H9 (cell line): ENCODE results near the gene ADGRB3. TPM values are rescaled to one million over a fixed set of nuclear protein-coding genes. Genes with fewer than 3 reads are reported as not detected.

Experiments
- DNase-seq: peaks from one replicate; pipeline ENCODE4 v3.0.0-alpha.2; 2017
- H2AFZ ChIP-seq: one replicate; pipeline ENCODE4 v1.6.1; 2013; ENCODE audit warnings: mild to moderate bottlenecking, low read length, control low read depth, moderate library complexity
- H2AK5ac ChIP-seq: 2 replicates; pipeline ENCODE4 v1.6.1; 2013; ENCODE audit warnings: low read length, control low read depth, mixed read lengths; ENCODE audit not compliant: insufficient read length
- H2BK120ac ChIP-seq: one replicate; pipeline ENCODE4 v1.6.1; 2013; ENCODE audit warnings: low read depth, mild to moderate bottlenecking, low read length, control low read depth, inconsistent platforms; ENCODE audit not compliant: poor library complexity, severe bottlenecking
- H2BK12ac ChIP-seq: 2 replicates; pipeline ENCODE4 v1.6.1; 2013; ENCODE audit warnings: low read length, control low read depth, mixed read lengths, low read depth; ENCODE audit not compliant: insufficient read length
- H2BK15ac ChIP-seq: 2 replicates; pipeline ENCODE4 v1.6.1; 2013; ENCODE audit warnings: low read depth, low read length, control low read depth
- H2BK20ac ChIP-seq: one replicate; pipeline ENCODE4 v1.6.1; 2013; ENCODE audit warnings: low read depth, mild to moderate bottlenecking, low read length, control low read depth, inconsistent platforms; ENCODE audit not compliant: poor library complexity, severe bottlenecking
- H2BK5ac ChIP-seq: 2 replicates; pipeline ENCODE4 v1.6.1; 2013; ENCODE audit warnings: low read length, control low read depth, mixed read lengths; ENCODE audit not compliant: insufficient read length
- H3K14ac ChIP-seq: 2 replicates; pipeline ENCODE4 v1.6.1; 2013; ENCODE audit warnings: low read length, control low read depth; ENCODE audit not compliant: insufficient read depth
- H3K18ac ChIP-seq: 2 replicates; pipeline ENCODE4 v1.6.1; 2013; ENCODE audit warnings: low read depth, mild to moderate bottlenecking, mixed read lengths, low read length, control low read depth; ENCODE audit not compliant: insufficient read length
- H3K23ac ChIP-seq: 2 replicates; pipeline ENCODE4 v1.6.1; 2013; ENCODE audit warnings: low read length, control low read depth, mixed read lengths, low read depth; ENCODE audit not compliant: insufficient read length
- H3K23me2 ChIP-seq: 2 replicates; pipeline ENCODE4 v1.6.1; 2013; ENCODE audit warnings: low read depth, mild to moderate bottlenecking, mixed read lengths, low read length, control low read depth; ENCODE audit not compliant: insufficient read length, poor library complexity, severe bottlenecking
- H3K27ac ChIP-seq: 2 replicates; pipeline ENCODE4 v1.5.1; 2013; ENCODE audit warnings: low read length, control low read depth, mixed read lengths, low read depth; ENCODE audit not compliant: insufficient read length
- H3K27me3 ChIP-seq: 2 replicates; pipeline ENCODE4 v1.6.1; 2013; ENCODE audit warnings: low read length, control low read depth, inconsistent platforms; ENCODE audit not compliant: insufficient read depth
- H3K4ac ChIP-seq: 2 replicates; pipeline ENCODE4 v1.6.1; 2013; ENCODE audit warnings: low read depth, mild to moderate bottlenecking, control low read depth, inconsistent platforms, low read length, moderate library complexity
- H3K4me1 ChIP-seq: 2 replicates; pipeline ENCODE4 v1.6.1; 2013; ENCODE audit warnings: low read length, control low read depth, inconsistent platforms; ENCODE audit not compliant: insufficient read depth
- H3K4me2 ChIP-seq: 2 replicates; pipeline ENCODE4 v1.6.1; 2013; ENCODE audit warnings: low read length, control low read depth, mixed read lengths; ENCODE audit not compliant: insufficient read length, insufficient read depth
- H3K56ac ChIP-seq: 2 replicates; pipeline ENCODE4 v1.6.1; 2013; ENCODE audit warnings: low read depth, mild to moderate bottlenecking, mixed read lengths, low read length, control low read depth; ENCODE audit not compliant: insufficient read length
- H3K79me1 ChIP-seq: 2 replicates; pipeline ENCODE4 v1.6.1; 2013; ENCODE audit warnings: low read depth, mild to moderate bottlenecking, moderate library complexity, low read length, control low read depth, inconsistent platforms; ENCODE audit not compliant: insufficient read depth, poor library complexity, severe bottlenecking
- H3K79me2 ChIP-seq: 2 replicates; pipeline ENCODE4 v1.6.1; 2013; ENCODE audit warnings: low read length, control low read depth, inconsistent platforms; ENCODE audit not compliant: insufficient read depth
- H3K9ac ChIP-seq: 2 replicates; pipeline ENCODE4 v1.6.1; 2013; ENCODE audit warnings: low read length, control low read depth, mixed read lengths; ENCODE audit not compliant: insufficient read length; ENCODE audit errors: extremely low read depth
- H3K9me3 ChIP-seq: one replicate; pipeline ENCODE4 v1.6.1; 2013; ENCODE audit warnings: low read depth, low read length, inconsistent platforms; ENCODE audit not compliant: control insufficient read depth
- H3T11ph ChIP-seq: one replicate; pipeline ENCODE4 v1.6.1; 2013; ENCODE audit warnings: mild to moderate bottlenecking, low read length, control low read depth, inconsistent platforms
- H4K20me1 ChIP-seq: one replicate; pipeline ENCODE4 v1.6.1; 2013; ENCODE audit not compliant: control insufficient read depth, insufficient read length, insufficient read depth
- H4K5ac ChIP-seq: 2 replicates; pipeline ENCODE4 v1.6.1; 2013; ENCODE audit warnings: low read depth, mild to moderate bottlenecking, mixed read lengths, low read length, control low read depth; ENCODE audit not compliant: insufficient read length
- H4K8ac ChIP-seq: replicated peaks from 2 replicates; pipeline ENCODE4 v1.6.1; 2013; ENCODE audit warnings: low read length, control low read depth, mixed read lengths, low read depth; ENCODE audit not compliant: insufficient read length
- H4K91ac ChIP-seq: 2 replicates; pipeline ENCODE4 v1.6.1; 2013; ENCODE audit warnings: low read depth, mild to moderate bottlenecking, moderate library complexity, mixed read lengths, low read length, control low read depth; ENCODE audit not compliant: insufficient read length
- H3K27ac Mint-ChIP-seq, 3 experiments: 2 replicates in 2 of 3; 3 replicates in 1 of 3; pipeline ENCODE4 v1.8.0; 2020 to 2021; ENCODE audit warnings: mixed read lengths in 3 of 3, mild to moderate bottlenecking in 1 of 3, moderate library complexity in 1 of 3
- H3K27me3 Mint-ChIP-seq: 2 replicates; pipeline ENCODE4 v1.8.0; 2021; ENCODE audit warnings: low read depth, mild to moderate bottlenecking, moderate library complexity, mixed read lengths
- H3K36me3 Mint-ChIP-seq, 3 experiments: 2 replicates in 2 of 3; 3 replicates in 1 of 3; pipeline ENCODE4 v1.8.0; 2020 to 2021; ENCODE audit warnings: low read depth in 3 of 3, mixed read lengths in 3 of 3; ENCODE audit not compliant: insufficient read depth in 1 of 3
- H3K4me1 Mint-ChIP-seq, 2 experiments: 2 replicates each; pipeline ENCODE4 v1.8.0; 2020; ENCODE audit warnings: mixed read lengths in 2 of 2
- H3K4me3 Mint-ChIP-seq, 2 experiments: 2 replicates in 1 of 2; 3 replicates in 1 of 2; pipeline ENCODE4 v1.8.0; 2020 to 2021; ENCODE audit warnings: mild to moderate bottlenecking in 2 of 2, mixed read lengths in 2 of 2, moderate library complexity in 1 of 2
- H3K9me3 Mint-ChIP-seq, 2 experiments: 2 replicates in 1 of 2; 3 replicates in 1 of 2; pipeline ENCODE4 v1.8.0; 2020; ENCODE audit warnings: mild to moderate bottlenecking in 2 of 2, mixed read lengths in 2 of 2, moderate library complexity in 1 of 2
- CTCF ChIP-seq: fragments of 200-600 bp; sonication (generic); conservative IDR thresholded peaks from 3 replicates; pipeline ENCODE4 v1.8.0; 2021; ENCODE audit warnings: antibody characterized with exemption, mild to moderate bottlenecking
- WGBS: extraction: QIAGEN DNeasy Blood & Tissue Kit; methylation state at CpG from one replicate; pipeline ENCODE4 v1.1.7; 2013; ENCODE audit warnings: missing lambda C conversion rate, low lambda C conversion rate, mixed read lengths; ENCODE audit not compliant: insufficient read length; ENCODE audit errors: extremely low coverage; 5-methylcytosine and 5-hydroxymethylcytosine counted together
- total RNA-seq: library from RNA; stranded (reverse); gene quantifications from 2 replicates; pipeline ENCODE4 v1.2.1, GENCODE V29; 2021

Gene ADGRB3
- total RNA-seq, 1 experiment from 2014 or later = 0.37 TPM

- H2BK15ac ChIP-seq = no peak overlapping the region
- no peak overlapping the region for H2AFZ ChIP-seq
- TF ChIP-seq CTCF = no peak
- H4K91ac ChIP-seq = no peak overlapping the region
- Mint-ChIP-seq H3K27ac (no peak overlapping the region), H3K36me3 (no peaks in the 10 kb centered on the region), H3K4me1 (peaks cover 3 to 18% of the 10 kb centered on the region in 2 experiments; a peak in 3 of 4 replicates), H3K4me3 (no peak overlapping the region), H3K9me3 (no peaks in the 10 kb centered on the region), H3K27me3 (peaks cover 2% of the 10 kb centered on the region; the same call in 1 of the 2 replicates)
- H3K79me2 ChIP-seq = no peaks in the 10 kb centered on the region
- H3K14ac ChIP-seq = no peak overlapping the region
- no peak overlapping the region for H3K56ac ChIP-seq
- H3K79me1 ChIP-seq = no peaks in the 10 kb centered on the region
- H3K23ac ChIP-seq = no peak overlapping the region
- H3K9ac ChIP-seq = no peak overlapping the region
- no peak overlapping the region for H3K27ac ChIP-seq
- no peaks in the 10 kb centered on the region for H4K20me1 ChIP-seq
- no peak overlapping the region for H3T11ph ChIP-seq
- no peaks in the 10 kb centered on the region for H3K27me3 ChIP-seq
- no peaks in the 10 kb centered on the region for H3K9me3 ChIP-seq
- no peak overlapping the region for H3K4ac ChIP-seq
- no peak overlapping the region for H4K8ac ChIP-seq
- no peak overlapping the region for H3K18ac ChIP-seq
- no peak overlapping the region for H2BK20ac ChIP-seq
- no peak overlapping the region for H2AK5ac ChIP-seq
- no peak overlapping the region for H2BK5ac ChIP-seq
- H2BK120ac ChIP-seq = no peak overlapping the region
- no peak overlapping the region for H2BK12ac ChIP-seq
- no peak for DNase-seq
- no CpG with 5 or more reads among the region's 3 CpGs for WGBS
- peaks cover 2% of the 10 kb centered on the region; the same call in 1 of the 2 replicates for H3K4me1 ChIP-seq
- no peak overlapping the region for H3K4me2 ChIP-seq
- no peaks in the 10 kb centered on the region for H3K23me2 ChIP-seq
- no peak overlapping the region for H4K5ac ChIP-seq
These were observed 75.8 kb downstream of the ADGRB3 start for GRCh38 chr6:68710916-68711315.
